Lung (tissue), 12 donors: ENCODE data around the gene MYOZ3. TPM values are rescaled to one million over a fixed set of nuclear protein-coding genes. Genes with fewer than 3 reads are reported as not detected.
A peak's percentile ranks its signal among the peaks of the same experiment; 100 is the strongest.

Experiments used
- ATAC-seq: fragments of 200-7000 bp; cut with Tn5 transposase; one replicate; pipeline ENCODE4 v1.9.1; 2020; ENCODE audit warnings: moderate number of reproducible peaks; ENCODE audit not compliant: insufficient read depth, low FRiP score
- DNase-seq, 3 donors: peaks; one replicate each; pipeline ENCODE4 v3.0.0-alpha.2; 2013 to 2017
- H3K27ac ChIP-seq, 2 donors: one replicate each; pipeline ENCODE4 v1.5.1; 2013; ENCODE audit warnings: mild to moderate bottlenecking in 2 of 2, moderate library complexity in 2 of 2, control low read depth in 1 of 2, inconsistent platforms in 1 of 2, low read depth in 1 of 2, low read length in 1 of 2
- H3K27me3 ChIP-seq, 3 donors: one replicate each; pipeline ENCODE4 v1.5.1; 2013; ENCODE audit warnings: low read length in 2 of 3; ENCODE audit not compliant: control insufficient read depth in 3 of 3, insufficient read depth in 3 of 3
- H3K36me3 ChIP-seq, 4 donors: one replicate each; pipeline ENCODE4 v1.5.1; 2013; ENCODE audit warnings: low read length in 4 of 4, mild to moderate bottlenecking in 1 of 4, moderate library complexity in 1 of 4; ENCODE audit not compliant: control insufficient read depth in 4 of 4, insufficient read depth in 4 of 4
- H3K4me1 ChIP-seq, 5 donors: one replicate each; pipeline ENCODE4 v1.5.1; 2013; ENCODE audit warnings: low read length in 5 of 5, mild to moderate bottlenecking in 2 of 5, moderate library complexity in 1 of 5; ENCODE audit not compliant: control insufficient read depth in 5 of 5, insufficient read depth in 5 of 5
- H3K4me3 ChIP-seq: one replicate; pipeline ENCODE4 v1.5.1; 2013; ENCODE audit warnings: mild to moderate bottlenecking, control low read depth, moderate library complexity
- H3K9ac ChIP-seq, 2 donors: one replicate each; pipeline ENCODE4 v1.5.1; 2013; ENCODE audit warnings: low read length in 2 of 2, control low read depth in 1 of 2; ENCODE audit not compliant: insufficient read depth in 1 of 2
- H3K9me3 ChIP-seq, 4 donors: one replicate each; pipeline ENCODE4 v1.5.1; 2013; ENCODE audit warnings: low read length in 3 of 4, mild to moderate bottlenecking in 1 of 4, moderate library complexity in 1 of 4; ENCODE audit not compliant: control insufficient read depth in 4 of 4, insufficient read depth in 3 of 4
- CTCF ChIP-seq: IDR thresholded peaks from 2 replicates; pipeline ENCODE4 v1.5.1; 2012; ENCODE audit warnings: mild to moderate bottlenecking; ENCODE audit errors: control extremely low read depth, extremely low read depth
- WGBS, 2 donors: extraction: QIAGEN DNeasy Blood & Tissue Kit; methylation state at CpG; one replicate each; pipeline ENCODE4 v1.1.7; 2013; 5-methylcytosine and 5-hydroxymethylcytosine counted together
- polyA plus RNA-seq, 2 donors: library from polyadenylated mRNA; stranded (reverse); fragments of 200-250 nt; gene quantifications; one replicate each; pipeline ENCODE4 v1.2.1, GENCODE V29; 2013
- total RNA-seq, 2 donors: library from RNA; depleted of rRNA in 1 of 2; stranded (reverse); fragments of >200 nt in 1 of 2; gene quantifications; one replicate each; pipeline ENCODE4 v1.2.1, GENCODE V29; 2014 to 2021
- donor health status: control.
- donor health status: control.
- donor health status: Bipolar disorder and iron deficiency.
- donor health status: healthy.
- donor health status: DM: yes; HTN: yes; CAD: no.

MYOZ3 gene
- total and polyA plus RNA-seq, 4 donors, result 0.39 to 2.4 (median 0.48) TPM

GRCh38 chr5:150618588-150619281 lies 42.3 kb upstream of the MYOZ3 start:
- Histone ChIP-seq H3K27ac (peak overlapping the region; percentile 75 to 86), H3K9me3 (no peaks in the 10 kb centered on the region), H3K9ac (peak overlapping the region in 1 of 2 donors; percentile 51), H3K4me3 (no peak overlapping the region), H3K4me1 (peaks cover 23 to 65% (median 35%) of the 10 kb centered on the region in 5 donors), H3K36me3 (no peaks in the 10 kb centered on the region), H3K27me3 (no peaks in the 10 kb centered on the region)
- peak; percentile 94 to 99 (median 99) for DNase-seq
- ATAC-seq, result no peak
- no peak for TF ChIP-seq CTCF
- WGBS, 2 donors, result 69 to 76% methylated on average over 17 of the region's 17 CpGs

- peak; percentile 76 to 84 (median 78) for DNase-seq
- no peaks in the 10 kb centered on the region for H3K9me3 ChIP-seq
- no peak overlapping the region for H3K4me3 ChIP-seq
- H3K36me3 ChIP-seq, result no peaks in the 10 kb centered on the region
- WGBS, 2 donors, result 50 to 75% methylated on average over 24 of the region's 24 CpGs
- H3K27me3 ChIP-seq, result no peaks in the 10 kb centered on the region
- TF ChIP-seq CTCF, result no peak
- peak overlapping the region; percentile 75 to 86 for H3K27ac ChIP-seq
- peak; percentile 38 for ATAC-seq
- H3K9ac ChIP-seq, result no peak overlapping the region
- H3K4me1 ChIP-seq, result peaks cover 23 to 65% (median 35%) of the 10 kb centered on the region in 5 donors
These were observed 41.5 kb upstream of the MYOZ3 start for GRCh38 chr5:150619359-150620230.

- no peak for ATAC-seq
- H3K4me3 ChIP-seq, result no peak overlapping the region
- no peaks in the 10 kb centered on the region for H3K36me3 ChIP-seq
- no peaks in the 10 kb centered on the region for H3K27me3 ChIP-seq
- peaks cover 13 to 63% (median 34%) of the 10 kb centered on the region in 5 donors for H3K4me1 ChIP-seq
- no peak for TF ChIP-seq CTCF
- no peak overlapping the region for H3K9ac ChIP-seq
- peak overlapping the region in 1 of 2 donors; percentile 55 for H3K27ac ChIP-seq
- no peaks in the 10 kb centered on the region for H3K9me3 ChIP-seq
- WGBS, 2 donors, result 66 to 68% methylated on average over 5 of the region's 5 CpGs
- no peak for DNase-seq
These were observed 39.8 kb upstream of the MYOZ3 start for GRCh38 chr5:150621301-150621700.
